GM21526 (cell line): ENCODE data around the gene SLC27A6.
"Not testable (repeated sequence)": the region's sequence is repeated elsewhere in the genome, so short reads cannot be mapped to it uniquely, and the experiment has no call there.

Experiments used
- ATAC-seq: cut with Tn5 transposase; IDR thresholded peaks from one replicate; pipeline ENCODE4 v1.9.1; 2021; ENCODE audit warnings: moderate library complexity; ENCODE audit not compliant: unreplicated experiment, low FRiP score

SLC27A6 gene, protein sequence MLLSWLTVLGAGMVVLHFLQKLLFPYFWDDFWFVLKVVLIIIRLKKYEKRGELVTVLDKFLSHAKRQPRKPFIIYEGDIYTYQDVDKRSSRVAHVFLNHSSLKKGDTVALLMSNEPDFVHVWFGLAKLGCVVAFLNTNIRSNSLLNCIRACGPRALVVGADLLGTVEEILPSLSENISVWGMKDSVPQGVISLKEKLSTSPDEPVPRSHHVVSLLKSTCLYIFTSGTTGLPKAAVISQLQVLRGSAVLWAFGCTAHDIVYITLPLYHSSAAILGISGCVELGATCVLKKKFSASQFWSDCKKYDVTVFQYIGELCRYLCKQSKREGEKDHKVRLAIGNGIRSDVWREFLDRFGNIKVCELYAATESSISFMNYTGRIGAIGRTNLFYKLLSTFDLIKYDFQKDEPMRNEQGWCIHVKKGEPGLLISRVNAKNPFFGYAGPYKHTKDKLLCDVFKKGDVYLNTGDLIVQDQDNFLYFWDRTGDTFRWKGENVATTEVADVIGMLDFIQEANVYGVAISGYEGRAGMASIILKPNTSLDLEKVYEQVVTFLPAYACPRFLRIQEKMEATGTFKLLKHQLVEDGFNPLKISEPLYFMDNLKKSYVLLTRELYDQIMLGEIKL

DNA sequence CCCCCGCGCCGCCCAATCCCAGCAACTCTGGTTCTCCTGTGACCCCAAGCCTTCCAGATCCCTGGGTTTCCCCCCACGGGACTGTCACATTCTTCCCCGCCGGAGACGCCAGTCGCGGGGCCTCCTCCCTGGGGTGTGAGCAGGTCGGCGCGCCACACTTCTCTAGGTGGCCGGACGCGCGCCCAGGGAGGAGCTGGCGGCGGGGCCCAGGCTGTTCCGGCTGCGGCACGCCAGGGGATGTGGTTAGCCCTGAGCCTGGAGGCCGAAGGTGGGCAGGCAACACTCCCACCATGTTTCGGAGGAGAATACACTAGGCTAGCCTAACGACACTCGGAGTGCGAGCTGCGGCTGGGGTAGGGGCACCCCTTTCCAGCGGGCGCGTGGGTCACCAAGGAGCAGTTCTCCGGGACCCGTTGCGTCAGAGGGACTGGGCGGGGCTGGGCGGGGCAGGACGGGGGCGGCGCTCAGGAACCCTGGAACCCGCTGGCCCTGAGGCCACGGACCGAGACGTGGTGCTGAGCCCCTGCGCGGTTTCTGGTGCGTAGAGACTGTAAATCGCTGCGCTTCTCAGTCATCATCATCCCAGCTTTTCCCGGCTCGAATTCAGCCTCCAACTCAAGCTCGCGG is at the start of gene SLC27A6:
TSS of gene SLC27A6 (plus strand) at position 478 of the 627 bp plus-strand sequence. CDS start 650 bp downstream, outside the sequence.
- ATAC-seq = no peak

DNA sequence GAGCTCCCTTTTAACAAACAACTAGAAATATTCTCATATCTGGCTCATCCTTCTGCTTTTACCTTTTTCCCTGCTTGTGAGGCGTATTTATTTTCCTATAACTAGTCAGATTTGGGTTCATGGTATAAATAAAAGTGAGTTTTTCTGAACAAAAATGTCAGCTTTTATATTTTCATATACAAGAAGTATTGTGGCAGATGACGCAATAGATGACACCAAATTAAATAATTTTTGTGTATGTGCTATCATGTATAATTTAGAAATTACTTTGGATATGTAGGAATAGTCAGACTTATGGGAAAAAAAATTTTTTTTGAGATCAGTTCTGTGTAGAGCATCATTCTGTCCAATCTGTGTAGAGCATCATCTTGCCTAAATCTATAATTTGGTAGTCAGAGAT is 45.7 kb upstream of the SLC27A6 start:
- no peak for ATAC-seq

DNA sequence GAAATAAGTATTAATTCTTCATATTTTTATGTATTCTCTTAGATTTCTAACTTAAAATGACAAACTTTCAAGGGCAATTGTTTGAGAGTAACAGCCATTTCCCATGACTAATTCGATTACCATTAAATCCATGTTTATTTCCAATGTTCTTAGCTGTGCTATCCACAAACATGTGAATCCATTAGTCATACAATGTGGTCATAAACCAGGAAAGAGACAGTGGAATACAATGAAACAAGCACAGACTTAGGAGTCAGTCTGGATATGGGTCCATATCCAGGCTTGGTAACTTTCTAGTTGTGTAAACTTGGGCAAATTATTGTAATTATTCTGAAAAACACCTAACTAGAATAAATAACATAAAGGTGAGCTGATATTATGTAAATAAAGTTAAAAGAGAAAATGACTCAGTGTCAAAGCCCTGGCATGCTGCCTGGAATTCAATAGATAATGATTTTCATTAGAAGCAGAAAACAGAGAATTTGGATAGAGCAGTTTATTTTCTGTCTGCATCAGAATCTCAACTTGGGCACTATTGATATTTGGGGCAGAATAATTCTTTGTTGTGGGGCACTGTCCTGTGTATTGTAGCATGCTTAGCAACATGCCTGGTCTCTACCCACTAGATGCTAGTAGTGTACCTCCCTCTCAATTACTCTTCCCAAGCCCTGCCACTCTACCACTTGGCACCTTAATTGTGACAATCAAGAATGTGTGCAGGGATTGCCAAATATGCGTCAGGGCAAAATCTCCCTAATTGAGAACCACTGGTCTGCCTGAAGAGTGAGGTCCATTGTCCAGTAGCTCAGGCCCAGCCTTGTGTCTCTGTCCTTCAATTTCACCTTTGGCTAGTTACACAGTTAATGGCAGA is 44.7 kb upstream of the SLC27A6 start:
- no peak for ATAC-seq

DNA sequence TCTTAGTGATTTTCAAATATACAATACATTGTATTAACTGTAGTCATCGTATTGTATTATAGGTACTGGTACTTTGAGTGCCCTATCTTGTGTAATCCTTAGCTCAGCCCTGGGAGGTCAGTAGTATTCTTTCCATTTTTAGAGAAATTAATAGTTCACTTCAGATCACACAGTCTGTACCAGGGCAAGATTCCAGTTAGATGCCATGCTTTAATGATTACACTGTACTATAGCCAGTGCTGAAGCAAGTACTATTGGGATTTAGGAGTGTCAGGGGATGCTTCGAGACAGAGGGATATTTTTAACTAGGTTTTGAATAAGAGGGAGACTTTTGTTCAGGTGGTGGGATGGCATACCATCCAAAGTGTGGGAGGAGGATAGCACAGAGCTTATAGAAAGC is 41.0 kb upstream of the SLC27A6 start:
- ATAC-seq = no peak

DNA sequence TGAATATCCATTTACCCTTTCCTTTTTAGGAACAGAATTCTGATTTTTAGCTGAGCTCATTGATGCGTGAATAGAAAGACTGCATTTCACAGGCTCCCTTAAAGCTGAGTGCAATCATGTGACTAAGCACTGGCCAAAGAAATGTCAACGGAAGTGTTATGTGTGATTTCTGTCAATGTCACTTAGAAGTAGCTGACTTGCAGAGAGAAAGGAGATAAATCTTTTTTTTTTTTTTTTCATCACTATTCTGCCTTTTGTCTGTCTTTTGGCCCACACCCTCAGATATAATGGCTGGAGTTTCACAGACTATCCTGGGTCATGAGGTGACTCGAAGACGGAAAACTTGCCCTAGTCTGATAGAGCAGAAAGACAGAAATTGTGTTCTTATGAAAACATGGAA is 39.3 kb upstream of the SLC27A6 start:
- ATAC-seq = no peak

DNA sequence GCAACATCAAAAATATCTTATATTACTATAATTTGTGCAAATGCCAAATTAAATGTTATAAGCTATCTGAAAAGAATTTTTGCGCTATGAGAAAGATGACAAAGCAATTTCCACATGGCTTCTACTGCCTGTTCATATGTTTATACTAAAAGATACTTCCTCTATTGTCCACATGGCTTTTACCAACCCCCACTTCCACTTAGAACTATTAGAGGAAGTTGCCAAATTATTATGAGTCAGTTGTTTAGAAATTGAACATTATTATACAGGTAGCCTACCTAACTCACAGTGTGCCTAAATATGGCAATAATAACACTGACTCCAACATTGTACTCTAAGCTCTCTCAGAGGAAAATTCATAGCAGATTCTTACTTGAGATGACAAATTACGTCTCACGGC is 37.6 kb upstream of the SLC27A6 start:
- ATAC-seq = no peak

DNA sequence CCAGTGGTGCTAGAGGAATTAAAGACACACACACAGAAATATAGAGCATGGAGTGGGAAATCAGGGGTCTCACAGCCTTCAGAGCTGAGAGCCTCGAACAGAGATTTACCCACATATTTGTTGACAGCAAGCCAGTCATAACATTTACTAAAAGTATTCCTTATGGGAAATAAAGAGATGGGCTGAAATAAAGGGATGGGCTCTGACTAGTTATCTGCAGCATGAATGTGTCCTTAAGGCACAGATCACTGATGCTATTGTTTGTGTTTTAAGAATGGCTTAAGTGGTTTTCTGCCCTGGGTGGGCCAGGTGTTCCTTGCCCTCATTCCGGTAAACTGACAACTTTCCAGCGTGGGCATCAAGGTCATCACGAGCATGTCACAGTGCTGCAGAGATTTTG is 33.1 kb upstream of the SLC27A6 start:
- ATAC-seq = not testable (repeated sequence)

DNA sequence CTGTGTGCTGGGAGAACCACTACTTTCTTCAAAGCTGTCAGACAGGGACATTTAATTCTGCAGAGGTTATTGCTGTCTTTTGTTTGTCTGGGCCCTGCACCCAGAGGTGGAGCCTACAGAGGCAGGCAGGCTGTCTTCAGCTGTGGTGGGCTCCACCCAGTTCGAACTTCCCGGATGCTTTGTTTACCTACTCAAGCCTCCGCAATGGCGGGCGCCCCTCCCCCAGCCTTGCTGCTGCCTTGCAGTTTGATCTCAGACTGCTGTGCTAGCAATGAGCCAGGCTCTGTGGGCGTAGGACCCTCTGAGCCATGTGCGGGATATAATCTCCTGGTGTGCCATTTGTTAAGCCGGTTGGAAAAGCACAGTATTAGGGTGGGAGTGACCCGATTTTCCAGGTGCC is 22.2 kb upstream of the SLC27A6 start:
- not testable (repeated sequence) for ATAC-seq

DNA sequence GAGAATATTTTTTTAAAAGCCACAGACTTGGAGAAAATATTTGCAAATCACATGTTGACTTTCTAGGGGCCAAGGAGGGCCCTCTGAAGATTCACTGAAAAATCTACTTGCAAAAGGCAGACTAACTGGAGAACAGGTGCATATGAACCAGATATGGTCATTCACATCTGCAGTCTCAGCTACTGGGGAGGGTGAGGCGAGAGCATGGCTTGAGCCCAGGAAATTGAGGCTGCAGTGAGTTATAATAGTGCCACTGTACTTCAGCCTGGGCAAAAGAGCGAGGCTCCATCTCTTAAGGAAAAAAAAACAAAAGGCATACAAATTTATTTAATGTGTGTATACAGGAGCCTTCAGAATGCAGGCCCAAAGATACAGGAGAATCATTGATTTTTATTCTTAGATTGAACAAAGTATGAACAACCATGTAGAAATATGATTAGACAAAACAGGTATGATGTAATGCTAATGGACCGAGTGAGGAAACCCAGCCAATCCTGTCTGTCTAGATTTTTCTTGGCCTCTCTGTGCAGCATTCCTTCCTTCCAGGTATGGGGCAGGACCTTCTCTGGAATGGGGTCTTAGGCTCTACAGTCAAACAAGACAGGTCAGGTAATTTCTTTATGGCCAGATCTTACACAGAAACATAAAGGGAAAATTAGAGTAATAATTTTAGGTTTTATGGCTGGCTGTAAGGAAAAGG is 15.3 kb upstream of the SLC27A6 start:
- ATAC-seq = no peak

DNA sequence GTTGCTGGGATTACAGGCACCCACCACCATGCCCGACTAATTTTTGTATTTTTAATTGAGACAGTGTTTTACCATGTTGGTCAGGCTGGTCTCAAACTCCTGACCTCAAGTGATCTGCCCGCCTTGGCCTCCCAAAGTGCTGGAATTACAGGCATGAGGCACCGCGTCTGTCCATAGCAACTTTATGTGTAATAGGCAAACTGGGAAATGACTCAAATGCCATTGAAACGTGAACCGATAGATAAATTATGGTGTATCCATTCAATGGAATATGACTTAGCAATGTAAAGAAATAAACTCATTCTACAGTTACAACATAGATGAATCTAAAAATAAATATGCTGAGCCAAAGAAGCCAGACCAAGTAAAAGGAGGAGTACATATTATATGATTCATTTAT is 14.0 kb upstream of the SLC27A6 start:
- ATAC-seq = not testable (repeated sequence)

DNA sequence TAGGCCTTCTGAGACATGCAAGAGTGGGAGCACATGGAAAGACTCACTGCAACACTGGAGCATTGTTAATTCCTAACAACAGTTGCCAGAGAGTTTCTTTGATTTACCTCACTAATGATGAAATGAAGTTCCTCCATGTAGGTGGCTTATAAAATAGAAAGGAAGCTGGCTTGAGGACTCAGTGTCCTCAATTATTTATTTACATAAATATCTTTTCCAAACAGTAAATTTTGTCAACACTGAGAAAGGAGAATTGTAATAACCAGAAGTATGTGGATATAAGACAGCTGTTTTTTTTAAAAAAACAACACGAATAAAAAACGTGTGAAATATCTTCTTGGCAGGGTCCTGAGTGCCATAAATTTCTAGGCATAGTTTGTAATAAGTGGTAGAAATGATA is 9.1 kb upstream of the SLC27A6 start:
- ATAC-seq = no peak

DNA sequence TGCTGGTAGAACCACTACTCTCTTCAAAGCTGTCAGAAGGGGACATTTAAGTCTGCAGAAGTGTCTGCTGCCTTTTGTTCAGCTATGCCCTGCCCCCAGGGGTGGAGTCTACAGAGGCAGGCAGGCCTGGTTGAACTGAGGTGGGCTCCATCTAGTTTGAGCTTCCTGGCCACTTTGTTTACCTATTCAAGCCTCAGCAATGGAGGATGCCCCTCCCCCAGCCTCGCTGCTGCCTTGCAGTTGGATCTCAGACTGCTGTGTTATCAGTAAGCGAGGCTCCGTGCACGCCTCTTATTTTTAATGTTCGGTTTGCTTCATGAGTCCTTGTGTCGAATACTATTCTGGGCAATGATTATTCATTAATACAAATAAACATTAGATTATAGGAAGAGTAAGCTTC is 3.1 kb upstream of the SLC27A6 start:
- no peak for ATAC-seq

DNA sequence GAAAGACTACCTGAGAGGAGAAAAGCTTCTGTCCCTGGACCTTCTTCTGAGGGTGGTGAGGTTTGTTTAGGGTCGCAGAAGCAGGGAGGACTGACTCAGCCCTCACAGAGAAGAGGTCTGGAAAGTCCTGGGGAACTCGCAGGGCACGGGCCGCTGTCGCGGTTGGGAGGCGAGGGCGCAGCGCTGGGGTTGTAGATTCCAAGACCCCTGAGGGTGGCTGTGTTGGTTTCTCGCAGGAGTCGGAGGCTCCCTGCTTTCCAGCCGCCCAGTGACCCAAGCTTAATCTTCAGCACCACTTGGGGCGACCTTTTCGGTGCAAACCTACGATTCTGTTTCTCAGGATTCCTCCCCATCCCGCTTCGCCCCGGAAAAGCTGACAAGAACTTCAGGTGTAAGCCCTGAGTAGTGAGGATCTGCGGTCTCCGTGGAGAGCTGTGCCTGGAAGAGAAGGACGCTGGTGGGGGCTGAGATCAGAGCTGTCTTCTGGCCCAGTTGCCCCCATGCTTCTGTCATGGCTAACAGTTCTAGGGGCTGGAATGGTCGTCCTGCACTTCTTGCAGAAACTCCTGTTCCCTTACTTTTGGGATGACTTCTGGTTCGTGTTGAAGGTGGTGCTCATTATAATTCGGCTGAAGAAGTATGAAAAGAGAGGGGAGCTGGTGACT is 482 bp downstream of the SLC27A6 start:
- ATAC-seq = no peak

DNA sequence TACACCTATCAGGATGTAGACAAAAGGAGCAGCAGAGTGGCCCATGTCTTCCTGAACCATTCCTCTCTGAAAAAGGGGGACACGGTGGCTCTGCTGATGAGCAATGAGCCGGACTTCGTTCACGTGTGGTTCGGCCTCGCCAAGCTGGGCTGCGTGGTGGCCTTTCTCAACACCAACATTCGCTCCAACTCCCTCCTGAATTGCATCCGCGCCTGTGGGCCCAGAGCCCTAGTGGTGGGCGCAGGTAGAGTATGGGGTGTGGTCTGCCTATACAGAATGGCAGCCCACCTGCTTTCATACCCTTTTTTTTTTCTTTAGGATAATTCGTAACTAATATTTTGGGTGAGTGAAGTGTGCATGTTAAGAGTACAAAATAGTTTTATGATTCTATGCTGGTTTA is 1.1 kb downstream of the SLC27A6 start:
- no peak for ATAC-seq

DNA sequence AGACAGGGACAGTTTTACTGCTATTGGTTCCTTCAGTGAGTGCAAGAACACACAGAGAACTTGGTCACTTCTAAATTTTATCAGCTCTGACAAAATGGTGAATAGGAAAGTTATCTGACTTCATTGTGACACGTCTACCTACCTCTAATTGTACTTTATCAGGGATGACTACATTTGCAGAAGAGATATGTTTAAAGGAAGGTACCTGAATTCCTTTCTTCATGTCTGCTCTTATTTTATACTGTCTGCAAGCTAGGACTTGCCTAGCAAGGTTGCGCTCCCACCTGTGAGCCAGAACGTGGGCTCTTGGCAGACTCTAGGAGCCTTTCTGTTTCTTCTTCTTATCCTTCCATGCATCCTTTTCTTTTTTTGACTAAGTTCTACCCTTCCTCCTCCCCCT is 1.6 kb downstream of the SLC27A6 start:
- no peak for ATAC-seq

DNA sequence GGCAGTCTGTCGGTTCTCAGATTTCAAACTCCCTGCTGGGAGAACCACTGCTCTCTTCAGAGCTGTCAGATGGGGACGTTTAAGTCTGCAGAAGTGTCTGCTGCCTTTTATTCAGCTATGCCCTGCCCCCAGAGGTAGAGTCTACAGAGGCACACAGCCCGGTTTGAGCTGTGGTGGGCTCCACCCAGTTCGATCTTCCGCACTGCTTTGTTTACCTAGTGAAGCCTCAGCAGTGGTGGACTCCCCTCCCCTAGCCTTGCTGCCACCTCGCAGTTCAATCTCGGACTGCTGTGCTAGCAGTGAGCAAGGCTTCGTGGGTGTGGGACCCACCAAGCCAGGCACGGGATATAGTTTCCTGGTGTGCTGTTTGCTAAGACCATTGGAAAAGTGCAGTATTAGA is 8.0 kb downstream of the SLC27A6 start:
- no peak for ATAC-seq

DNA sequence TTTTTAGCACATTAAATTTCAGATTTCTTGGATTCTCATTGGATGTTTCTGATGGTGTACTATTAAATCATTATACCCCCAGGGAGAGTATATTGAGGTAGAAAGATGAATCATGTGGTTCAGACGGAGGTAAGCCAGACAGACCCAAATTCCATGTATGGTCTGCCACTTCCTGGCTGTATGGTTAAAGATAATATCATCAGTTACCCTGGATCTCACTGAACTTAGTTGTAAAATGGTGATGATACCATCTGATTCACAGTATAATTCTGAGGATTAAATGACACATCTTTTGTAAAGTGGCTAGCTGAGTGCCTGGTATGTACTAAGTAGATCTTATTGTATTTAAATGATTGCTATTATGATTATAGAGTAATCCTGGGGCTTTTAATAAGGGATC is 9.3 kb downstream of the SLC27A6 start:
- no peak for ATAC-seq

DNA sequence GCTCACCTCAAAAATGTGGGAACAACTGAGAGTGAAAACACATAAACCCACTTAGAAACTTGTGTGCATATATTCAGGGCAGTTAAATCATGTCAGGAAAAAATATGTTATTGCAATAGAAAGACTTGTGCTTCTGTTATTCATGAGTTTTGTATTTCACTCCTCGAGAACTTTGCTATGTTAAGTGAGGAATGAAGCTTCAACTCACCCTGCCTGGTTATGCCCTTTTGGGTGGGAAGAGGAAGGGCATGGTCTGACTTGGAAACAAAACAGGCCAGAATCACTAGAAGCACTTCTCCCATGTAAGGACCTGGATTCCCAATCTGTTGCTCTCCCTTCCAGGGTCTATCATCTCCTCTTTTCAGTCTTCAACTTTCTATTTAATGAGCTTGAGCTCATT is 14.5 kb downstream of the SLC27A6 start:
- no peak for ATAC-seq

DNA sequence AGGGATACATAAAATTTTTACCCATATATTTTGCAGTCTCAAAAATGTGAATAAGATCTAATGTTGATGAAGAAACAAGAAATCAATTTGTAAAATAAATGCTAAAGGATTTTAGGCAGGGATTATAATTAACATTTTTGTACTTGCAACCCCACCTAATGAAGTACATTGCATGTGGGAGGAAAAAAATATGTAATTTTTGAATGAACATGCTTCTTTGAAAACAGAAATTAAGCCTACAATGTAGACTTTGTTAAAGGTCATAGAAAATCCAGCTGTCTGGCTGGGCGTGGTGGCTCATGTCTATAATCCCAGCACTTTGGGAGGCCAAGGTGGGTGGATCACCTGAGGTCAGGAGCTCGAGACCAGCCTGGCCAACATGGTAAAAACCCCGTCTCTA is 15.6 kb downstream of the SLC27A6 start:
- ATAC-seq = no peak

DNA sequence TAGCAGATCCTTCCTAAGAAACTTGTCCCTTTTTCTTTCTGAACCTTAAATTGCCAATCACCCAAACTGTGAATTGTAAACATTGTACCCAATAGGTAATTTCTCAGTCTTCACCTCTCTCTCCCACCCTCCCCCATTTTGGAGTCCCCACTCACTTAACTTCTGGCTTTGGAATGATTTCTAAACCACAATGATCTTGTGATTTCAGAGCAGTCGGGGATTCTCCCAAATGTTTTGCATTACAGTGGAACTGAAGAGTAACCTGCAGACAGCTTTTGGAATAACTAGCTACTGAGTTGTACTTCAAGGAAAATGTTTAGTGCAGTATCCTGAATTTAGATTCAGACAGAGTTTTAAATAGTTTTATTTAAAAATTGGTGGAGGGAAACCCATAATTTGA is 19.2 kb downstream of the SLC27A6 start:
- ATAC-seq = no peak
